SK-N-MC (cell line): ENCODE measurements around the gene UBE2G2.

Experiments used
- DNase-seq: peaks from one replicate; pipeline ENCODE4 v3.0.0-alpha.2; 2011; ENCODE audit warnings: low read depth, low spot score
- H3K27ac ChIP-seq: fragments of 200-600 bp; sonication (generic); 2 replicates; pipeline ENCODE4 v1.5.1; 2016; ENCODE audit warnings: mixed run types
- H3K36me3 ChIP-seq: fragments of 200-600 bp; sonication (generic); 2 replicates; pipeline ENCODE4 v1.6.1; 2017; ENCODE audit warnings: antibody characterized with exemption, low read length, mixed read lengths; ENCODE audit not compliant: insufficient read depth
- H3K4me3 ChIP-seq: fragments of 200-600 bp; sonication (generic); 2 replicates; pipeline ENCODE4 v1.5.1; 2016
- H3K9ac ChIP-seq: fragments of 200-600 bp; sonication (generic); 2 replicates; pipeline ENCODE4 v1.8.0; 2017; ENCODE audit warnings: mixed run types, mixed read lengths; ENCODE audit not compliant: insufficient read length
- H3K9me3 ChIP-seq: fragments of 200-600 bp; sonication (generic); 2 replicates; pipeline ENCODE4 v1.6.1; 2017; ENCODE audit warnings: low read depth, mild to moderate bottlenecking, antibody characterized with exemption, low read length, moderate library complexity, mixed read lengths
- EZH2 ChIP-seq: fragments of 200-600 bp; sonication (generic); IDR thresholded peaks from one replicate; pipeline ENCODE4 v1.6.1; 2017; ENCODE audit warnings: antibody characterized with exemption
- FOXP2 ChIP-seq: optimal IDR thresholded peaks from 2 replicates; pipeline ENCODE3; 2011; ENCODE audit warnings: mild to moderate bottlenecking, moderate library complexity; ENCODE audit not compliant: insufficient read depth; ENCODE audit errors: extremely low read length, control extremely low read depth
- POLR2AphosphoS5 ChIP-seq: IDR thresholded peaks from 2 replicates; pipeline ENCODE4 v1.6.1; 2012; ENCODE audit warnings: mild to moderate bottlenecking, low read depth, low read length, borderline replicate concordance

The UBE2G2 gene

DNA sequence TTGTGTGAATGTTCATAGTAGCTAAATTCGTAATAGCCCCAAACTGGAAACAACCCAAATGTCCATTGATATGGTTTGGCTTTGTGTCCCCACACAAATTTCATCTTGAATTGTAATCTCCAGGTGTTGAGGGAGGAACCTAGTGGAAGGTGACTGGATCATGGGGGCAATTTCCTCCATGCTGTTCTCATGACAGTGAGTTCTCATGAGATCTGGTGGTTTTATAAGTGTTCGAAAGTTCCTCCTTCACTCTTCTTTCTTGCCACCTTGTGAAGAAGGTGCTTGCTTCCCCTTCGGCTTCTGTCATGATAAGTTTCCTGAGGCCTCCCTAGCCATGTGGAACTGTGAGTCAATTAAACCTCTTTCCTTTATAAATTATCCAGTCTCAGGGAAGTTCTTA lies 11.3 kb downstream of the UBE2G2 start:
- Histone ChIP-seq H3K9me3 (no peaks in the 10 kb centered on the region), H3K27ac (no peak overlapping the region), H3K36me3 (peaks cover 82% of the 10 kb centered on the region), H3K9ac (no peak overlapping the region), H3K4me3 (no peak overlapping the region)
- DNase-seq: no peak
- TF ChIP-seq POLR2AphosphoS5 (no peak), EZH2 (no peak), FOXP2 (no peak)

DNA sequence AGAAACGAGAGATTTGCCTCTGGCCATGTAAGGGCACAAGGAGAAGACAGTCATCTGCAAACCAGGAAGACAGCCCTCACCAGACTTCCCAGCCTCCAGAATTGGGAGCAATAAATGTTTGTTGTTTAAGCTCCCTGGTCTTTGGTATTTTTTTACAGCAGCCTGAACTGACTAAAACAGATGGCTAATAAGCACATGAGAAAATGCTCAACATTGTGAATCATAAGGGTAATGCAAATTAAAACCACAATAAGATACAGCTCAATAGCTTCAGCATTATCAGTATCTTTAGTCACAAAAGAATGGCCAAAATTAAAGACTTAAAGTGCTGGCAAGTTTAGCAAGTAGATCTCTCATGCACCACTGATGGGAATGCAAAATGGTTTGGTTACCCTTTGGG lies 11.7 kb downstream of the UBE2G2 start:
- no peak overlapping the region for H3K4me3 ChIP-seq
- no peak overlapping the region for H3K9ac ChIP-seq
- peaks cover 84% of the 10 kb centered on the region for H3K36me3 ChIP-seq
- TF ChIP-seq POLR2AphosphoS5 (no peak), FOXP2 (no peak), EZH2 (no peak)
- no peaks in the 10 kb centered on the region for H3K9me3 ChIP-seq
- DNase-seq: no peak
- H3K27ac ChIP-seq: no peak overlapping the region

DNA sequence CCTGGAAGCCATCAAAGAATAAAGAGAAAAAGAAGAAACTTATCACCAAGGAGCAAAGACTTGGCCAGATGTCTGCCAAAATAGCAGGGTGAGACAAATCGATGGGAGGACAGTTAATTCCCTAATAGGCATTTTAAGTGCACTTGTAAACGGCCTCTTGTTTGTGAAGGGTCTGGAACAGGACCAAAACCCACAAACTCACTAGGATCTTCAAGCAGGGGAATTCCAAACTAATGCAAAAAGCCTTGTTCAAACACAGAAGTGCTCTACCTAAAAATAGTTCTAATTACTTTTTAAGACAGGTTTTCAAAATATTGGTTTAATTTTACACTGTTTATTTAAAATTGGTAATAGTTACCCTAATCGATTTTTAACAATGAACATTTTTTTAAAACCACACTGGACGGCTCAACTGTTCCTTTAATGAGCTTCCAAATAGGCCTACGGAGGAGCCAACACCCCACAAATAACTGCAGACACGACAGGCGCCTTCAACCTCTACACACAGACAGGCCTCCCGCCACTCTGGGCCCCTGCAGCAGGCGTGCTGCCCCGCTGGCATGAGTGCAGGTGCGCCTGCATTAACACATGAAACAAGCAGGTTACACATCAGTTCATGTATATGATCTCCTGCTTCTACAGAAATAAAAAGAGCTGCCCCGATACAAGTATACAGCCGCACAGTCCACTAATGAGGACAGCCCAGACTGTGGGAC lies 15.8 kb downstream of the UBE2G2 start:
- H3K4me3 ChIP-seq: no peak overlapping the region
- TF ChIP-seq POLR2AphosphoS5 (no peak), EZH2 (no peak)
- H3K9me3 ChIP-seq: 0 out of 2 replicates have a peak, but pooled peaks cover 3% of the 10 kb centered on the region
- H3K36me3 ChIP-seq: peaks cover 82% of the 10 kb centered on the region
- H3K9ac ChIP-seq: no peak overlapping the region
- DNase-seq: no peak
- peak overlapping the region; percentile 57; the same call in 1 of the 2 replicates for H3K27ac ChIP-seq

DNA sequence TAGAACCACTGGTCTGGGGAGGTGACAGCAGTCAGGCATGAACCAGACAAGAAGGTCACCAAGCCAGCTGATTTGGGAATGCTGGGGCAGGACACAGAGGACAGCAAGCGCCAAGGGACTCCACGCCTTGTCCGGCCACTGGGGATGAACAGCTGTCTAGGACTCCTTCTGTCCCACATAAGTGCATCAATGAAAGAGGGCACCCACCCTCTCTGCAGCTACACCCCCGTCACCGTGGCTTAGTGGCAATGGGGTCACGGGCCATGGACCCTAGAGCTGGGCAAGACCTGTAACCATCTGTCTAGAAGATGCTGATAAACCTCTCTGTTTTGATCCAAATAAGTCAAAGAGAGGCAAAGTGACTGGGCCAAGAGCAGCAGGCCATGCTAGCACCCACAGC lies 16.8 kb downstream of the UBE2G2 start:
- peaks cover 76% of the 10 kb centered on the region for H3K36me3 ChIP-seq
- H3K4me3 ChIP-seq: no peak overlapping the region
- H3K9me3 ChIP-seq: 0 out of 2 replicates have a peak, but pooled peaks cover 3% of the 10 kb centered on the region
- no peak overlapping the region for H3K9ac ChIP-seq
- TF ChIP-seq FOXP2 (no peak), EZH2 (no peak), POLR2AphosphoS5 (no peak)
- H3K27ac ChIP-seq: no peak overlapping the region
- DNase-seq: no peak

DNA sequence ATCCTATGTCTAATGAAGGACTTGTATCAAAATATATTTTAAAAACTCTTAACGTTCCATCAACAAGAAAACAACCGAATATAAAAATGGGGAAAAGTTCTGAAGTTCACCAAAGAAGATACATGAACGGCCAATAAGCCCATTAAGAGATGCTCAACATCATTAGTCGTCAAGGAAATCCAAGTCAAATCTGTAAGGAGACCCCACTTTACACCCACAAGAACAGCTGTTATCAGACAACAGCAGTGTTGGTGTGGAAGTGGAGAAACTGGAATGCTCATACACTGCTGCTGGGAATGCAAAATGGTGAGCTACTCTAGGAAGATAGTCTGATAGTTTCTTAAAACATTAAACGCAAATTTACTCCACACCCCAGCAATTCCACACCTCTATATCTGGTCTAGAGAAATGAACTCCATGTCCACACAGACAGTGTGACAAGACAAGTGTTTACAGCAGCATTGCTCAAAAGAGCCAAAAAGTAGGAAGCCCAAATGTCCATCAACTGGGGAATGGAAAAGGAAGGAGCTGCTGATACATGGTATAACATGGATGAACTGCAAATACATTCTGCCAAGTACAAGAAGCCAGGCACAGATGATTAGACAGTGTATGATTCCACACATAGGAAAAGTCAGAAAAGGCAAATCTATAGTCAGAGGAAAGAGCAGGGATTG lies 18.5 kb downstream of the UBE2G2 start:
- Histone ChIP-seq H3K27ac (no peak overlapping the region), H3K9ac (no peak overlapping the region)

DNA sequence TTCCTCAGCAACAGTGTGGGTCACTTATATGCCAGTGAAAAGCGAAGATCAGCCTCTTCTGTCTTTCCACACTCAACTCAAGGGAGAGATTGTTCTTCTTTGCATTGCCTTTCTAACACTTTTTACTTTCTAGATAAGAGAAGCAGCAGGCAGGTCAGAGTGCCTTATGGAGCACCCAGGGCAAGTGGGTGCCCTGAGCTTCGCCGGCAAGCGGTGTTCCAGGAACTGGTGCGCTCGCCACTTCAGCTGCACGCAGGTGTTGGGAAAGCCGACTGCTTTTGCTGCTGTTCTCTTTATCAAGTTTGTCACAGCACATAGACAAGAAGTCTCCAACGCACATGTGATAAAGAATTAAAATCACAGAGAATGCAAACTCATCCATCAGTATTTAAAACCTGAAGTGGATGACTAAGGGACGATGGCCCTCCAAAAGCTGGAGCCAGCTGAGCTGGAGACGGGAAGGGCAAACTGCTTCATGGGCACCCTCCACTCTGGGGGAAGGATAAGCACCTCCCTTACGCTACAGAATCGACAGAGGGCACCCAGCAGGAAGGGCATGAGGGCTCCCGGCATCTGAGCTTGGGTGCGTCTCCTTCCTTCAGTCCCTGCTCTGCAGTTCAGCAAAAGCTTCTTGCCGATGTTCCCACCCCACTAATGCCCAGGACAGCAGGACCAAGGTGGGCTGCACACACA lies 20.7 kb downstream of the UBE2G2 start:
- Histone ChIP-seq H3K9ac (no peak overlapping the region), H3K27ac (peak overlapping the region; percentile 27), H3K4me3 (no peak overlapping the region), H3K9me3 (0 out of 2 replicates have a peak, but pooled peaks cover 3% of the 10 kb centered on the region), H3K36me3 (peaks cover 83% of the 10 kb centered on the region)
- DNase-seq: no peak
- TF ChIP-seq FOXP2 (no peak), EZH2 (no peak), POLR2AphosphoS5 (no peak)

More for the DNA sequence above, 18.5 kb downstream of the UBE2G2 start:
- Histone ChIP-seq H3K4me3 (no peak overlapping the region), H3K9me3 (0 out of 2 replicates have a peak, but pooled peaks cover 3% of the 10 kb centered on the region), H3K36me3 (peaks cover 83% of the 10 kb centered on the region)
- no peak for DNase-seq
- TF ChIP-seq FOXP2 (no peak), EZH2 (no peak), POLR2AphosphoS5 (no peak)

DNA sequence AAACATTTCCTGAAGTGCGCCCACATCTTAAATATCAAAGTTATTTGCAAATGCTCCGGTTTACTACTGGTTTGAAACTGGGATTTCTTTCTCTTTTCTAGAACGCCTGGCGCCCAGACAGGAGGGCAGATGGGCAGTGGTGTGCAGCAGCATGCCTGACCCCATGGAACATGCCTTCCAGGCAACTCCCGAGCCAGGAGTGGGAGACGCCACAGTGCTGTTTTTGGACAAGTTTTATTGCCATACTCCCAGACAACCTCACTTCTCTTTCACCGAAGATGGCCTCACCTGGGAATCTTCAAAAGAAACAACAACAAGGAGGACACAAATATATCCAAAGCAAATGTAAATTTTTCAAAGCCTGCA lies 21.5 kb downstream of the UBE2G2 start:
- H3K4me3 ChIP-seq: no peak overlapping the region
- TF ChIP-seq EZH2: no peak
- TF ChIP-seq POLR2AphosphoS5: no peak
- no peak for TF ChIP-seq FOXP2
- peaks cover 83% of the 10 kb centered on the region for H3K36me3 ChIP-seq
- DNase-seq: no peak
- H3K27ac ChIP-seq: peak overlapping the region; percentile 16; the same call in 1 of the 2 replicates
- no peak overlapping the region for H3K9ac ChIP-seq
- 0 out of 2 replicates have a peak, but pooled peaks cover 3% of the 10 kb centered on the region for H3K9me3 ChIP-seq

DNA sequence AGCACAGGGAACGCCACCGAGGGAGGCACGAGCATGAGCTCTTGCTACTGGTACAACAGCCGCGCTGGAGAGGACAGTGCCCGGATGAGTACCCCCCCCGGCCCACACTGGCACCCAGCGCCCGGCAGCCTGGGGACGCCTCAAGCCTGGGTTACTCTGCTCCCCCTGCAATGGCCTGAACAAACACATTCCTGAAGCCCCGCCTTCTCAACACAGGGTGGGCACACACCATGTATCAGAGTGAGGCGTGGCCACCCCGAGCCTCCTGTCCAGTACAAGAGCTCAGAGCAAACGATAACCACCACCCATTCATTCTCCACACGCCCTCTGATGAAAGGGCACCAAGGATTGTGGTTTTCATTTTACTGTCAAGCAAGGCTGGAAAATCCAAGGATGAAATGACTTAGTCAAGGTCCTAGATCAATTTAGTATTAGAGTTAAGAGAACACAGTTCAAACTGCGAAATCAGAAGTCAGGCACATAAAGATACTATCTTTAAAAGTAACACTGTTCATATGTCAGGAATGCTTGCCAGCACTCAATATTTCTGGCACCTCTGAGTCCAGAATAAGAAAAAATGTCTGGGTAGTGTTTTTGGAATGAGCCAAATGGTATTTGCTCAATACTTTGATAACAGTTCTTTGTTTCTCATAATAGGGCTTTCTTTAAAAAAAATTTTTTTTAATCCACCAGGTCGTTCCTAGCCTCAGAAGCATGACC lies 22.0 kb downstream of the UBE2G2 start:
- peaks cover 83% of the 10 kb centered on the region for H3K36me3 ChIP-seq
- DNase-seq: no peak
- 0 out of 2 replicates have a peak, but pooled peaks cover 3% of the 10 kb centered on the region for H3K9me3 ChIP-seq
- no peak overlapping the region for H3K9ac ChIP-seq
- TF ChIP-seq POLR2AphosphoS5: no peak
- TF ChIP-seq FOXP2: no peak
- no peak for TF ChIP-seq EZH2
- H3K4me3 ChIP-seq: no peak overlapping the region
- H3K27ac ChIP-seq: peak overlapping the region; percentile 16; the same call in 1 of the 2 replicates
